OCI-LY1 (cell line): Measurements from ENCODE around the gene EMC1.
A peak's percentile ranks its signal among the peaks of the same experiment; 100 is the strongest.

Experiments used
- H2AFZ ChIP-seq: fragments of 200-600 bp; sonication (generic), shearing (Covaris generic); 2 replicates; pipeline ENCODE4 v1.6.0; 2014; ENCODE audit warnings: antibody characterized with exemption, mild to moderate bottlenecking, low read length
- H3F3A ChIP-seq: fragments of 200-600 bp; sonication (generic), shearing (Covaris generic); 2 replicates; pipeline ENCODE4 v1.6.0; 2014; ENCODE audit warnings: mild to moderate bottlenecking, antibody characterized with exemption, low read length, moderate library complexity; ENCODE audit not compliant: insufficient read depth
- H3K27ac ChIP-seq: fragments of 200-600 bp; sonication (generic); 2 replicates; pipeline ENCODE4 v1.5.1; 2014; ENCODE audit warnings: low read length, mixed run types, mild to moderate bottlenecking, low read depth; ENCODE audit not compliant: poor library complexity, severe bottlenecking
- H3K27me3 ChIP-seq: fragments of 200-600 bp; sonication (generic); 2 replicates; pipeline ENCODE4 v1.6.0; 2014; ENCODE audit warnings: antibody characterized with exemption, mild to moderate bottlenecking, low read length, moderate library complexity; ENCODE audit not compliant: insufficient read depth
- H3K36me3 ChIP-seq: fragments of 200-600 bp; sonication (generic); 2 replicates; pipeline ENCODE4 v1.6.1; 2014; ENCODE audit warnings: mild to moderate bottlenecking, antibody characterized with exemption, low read length, moderate library complexity, mixed read lengths; ENCODE audit not compliant: insufficient read depth
- H3K4me1 ChIP-seq: fragments of 200-600 bp; sonication (generic); 2 replicates; pipeline ENCODE4 v1.5.1; 2014; ENCODE audit warnings: mild to moderate bottlenecking, low read length, moderate library complexity; ENCODE audit not compliant: insufficient read depth, severe bottlenecking
- H3K4me2 ChIP-seq: fragments of 200-600 bp; sonication (generic), shearing (Covaris generic); 2 replicates; pipeline ENCODE4 v1.6.1; 2014; ENCODE audit warnings: low read length
- H3K4me3 ChIP-seq: fragments of 200-600 bp; sonication (generic); 2 replicates; pipeline ENCODE4 v1.5.1; 2014; ENCODE audit warnings: low read length, low read depth, mild to moderate bottlenecking, mixed read lengths; ENCODE audit not compliant: poor library complexity, severe bottlenecking
- H3K79me2 ChIP-seq: fragments of 200-600 bp; shearing (Covaris generic); 2 replicates; pipeline ENCODE4 v1.6.1; 2016; ENCODE audit warnings: mixed run types, low read length, mixed read lengths; ENCODE audit not compliant: insufficient read depth
- H3K9ac ChIP-seq: fragments of 200-600 bp; sonication (generic), shearing (Covaris generic); 2 replicates; pipeline ENCODE4 v1.6.1; 2014; ENCODE audit warnings: mild to moderate bottlenecking, low read length, mixed read lengths
- H3K9me2 ChIP-seq: fragments of 200-600 bp; sonication (generic), shearing (Covaris generic); 2 replicates; pipeline ENCODE4 v1.6.1; 2014; ENCODE audit warnings: low read depth, mild to moderate bottlenecking, low read length, mixed read lengths
- H3K9me3 ChIP-seq: fragments of 200-600 bp; shearing (Covaris generic); 2 replicates; pipeline ENCODE4 v1.6.1; 2014; ENCODE audit warnings: low read length, mixed read lengths
- H4K20me1 ChIP-seq: fragments of 200-600 bp; sonication (generic), shearing (Covaris generic); 2 replicates; pipeline ENCODE4 v1.6.0; 2016; ENCODE audit warnings: mild to moderate bottlenecking, low read length; ENCODE audit not compliant: insufficient read depth
- CTCF ChIP-seq: fragments of 200-600 bp; sonication (generic), shearing (Covaris generic); IDR thresholded peaks from 2 replicates; pipeline ENCODE4 v1.5.1; 2017; ENCODE audit warnings: mild to moderate bottlenecking, antibody characterized with exemption, low read length, moderate library complexity, mixed read lengths
- EZH2 ChIP-seq: fragments of 200-600 bp; sonication (generic), shearing (Covaris generic); IDR thresholded peaks from 2 replicates; pipeline ENCODE4 v1.8.0; 2017; ENCODE audit warnings: borderline replicate concordance, mixed run types, mild to moderate bottlenecking, antibody characterized with exemption, low read length, moderate library complexity, mixed read lengths

EMC1 gene

GRCh38 chr1:19209439-19209989 is 41.8 kb downstream of the EMC1 start:
- Histone ChIP-seq H3K9ac (peak overlapping the region; percentile 93), H3K4me2 (peak overlapping the region; percentile 86), H2AFZ (no peak overlapping the region), H3K9me2 (no peaks in the 10 kb centered on the region), H3K4me1 (peaks cover 48% of the 10 kb centered on the region), H3K36me3 (peaks cover 25% of the 10 kb centered on the region; the same call in 1 of the 2 replicates), H3K27ac (peak overlapping the region; percentile 58), H3K9me3 (no peaks in the 10 kb centered on the region), H3K4me3 (peak overlapping the region; percentile 87), H3F3A (no peaks in the 10 kb centered on the region), H4K20me1 (no peaks in the 10 kb centered on the region), H3K27me3 (no peaks in the 10 kb centered on the region), H3K79me2 (peaks cover 82% of the 10 kb centered on the region)
- TF ChIP-seq CTCF (no peak), EZH2 (no peak)

GRCh38 chr1:19208710-19209438 is 42.5 kb downstream of the EMC1 start:
- TF ChIP-seq EZH2 (no peak), CTCF (no peak)
- Histone ChIP-seq H3K36me3 (peaks cover 18% of the 10 kb centered on the region; the same call in 1 of the 2 replicates), H3F3A (no peaks in the 10 kb centered on the region), H4K20me1 (no peaks in the 10 kb centered on the region), H3K79me2 (peaks cover 89% of the 10 kb centered on the region), H3K4me3 (peak overlapping the region; percentile 87), H3K4me1 (peaks cover 48% of the 10 kb centered on the region), H3K27me3 (no peaks in the 10 kb centered on the region), H3K9me3 (no peaks in the 10 kb centered on the region), H3K27ac (peak overlapping the region; percentile 58), H3K9ac (peak overlapping the region; percentile 93), H3K9me2 (no peaks in the 10 kb centered on the region), H3K4me2 (peak overlapping the region; percentile 86), H2AFZ (no peak overlapping the region)

GRCh38 chr1:19206947-19207346 is 44.4 kb downstream of the EMC1 start:
- H3K9me3 ChIP-seq = no peaks in the 10 kb centered on the region
- H3K4me3 ChIP-seq = no peak overlapping the region
- no peak overlapping the region for H3K9ac ChIP-seq
- H3K4me2 ChIP-seq = no peak overlapping the region
- H3K9me2 ChIP-seq = no peaks in the 10 kb centered on the region
- H4K20me1 ChIP-seq = no peaks in the 10 kb centered on the region
- H3K36me3 ChIP-seq = peaks cover 9% of the 10 kb centered on the region; the same call in 1 of the 2 replicates
- no peak overlapping the region for H2AFZ ChIP-seq
- H3K27me3 ChIP-seq = no peaks in the 10 kb centered on the region
- H3F3A ChIP-seq = no peaks in the 10 kb centered on the region
- H3K27ac ChIP-seq = no peak overlapping the region
- TF ChIP-seq CTCF (no peak), EZH2 (no peak)
- peaks cover 95% of the 10 kb centered on the region for H3K79me2 ChIP-seq
- peaks cover 32% of the 10 kb centered on the region for H3K4me1 ChIP-seq
